GM20000 (cell line): ENCODE measurements around the gene CXCL11.

Experiments used
- DNase-seq: peaks from one replicate; pipeline ENCODE4 v3.0.0; 2012; ENCODE audit warnings: low spot score
- TF ChIP-seq, protein P1 (sequence below): IDR thresholded peaks from 2 replicates; pipeline ENCODE4 v1.5.1; 2012; ENCODE audit warnings: mild to moderate bottlenecking, control low read depth; ENCODE audit errors: extremely low read depth, missing control alignments

The CXCL11 gene

DNA sequence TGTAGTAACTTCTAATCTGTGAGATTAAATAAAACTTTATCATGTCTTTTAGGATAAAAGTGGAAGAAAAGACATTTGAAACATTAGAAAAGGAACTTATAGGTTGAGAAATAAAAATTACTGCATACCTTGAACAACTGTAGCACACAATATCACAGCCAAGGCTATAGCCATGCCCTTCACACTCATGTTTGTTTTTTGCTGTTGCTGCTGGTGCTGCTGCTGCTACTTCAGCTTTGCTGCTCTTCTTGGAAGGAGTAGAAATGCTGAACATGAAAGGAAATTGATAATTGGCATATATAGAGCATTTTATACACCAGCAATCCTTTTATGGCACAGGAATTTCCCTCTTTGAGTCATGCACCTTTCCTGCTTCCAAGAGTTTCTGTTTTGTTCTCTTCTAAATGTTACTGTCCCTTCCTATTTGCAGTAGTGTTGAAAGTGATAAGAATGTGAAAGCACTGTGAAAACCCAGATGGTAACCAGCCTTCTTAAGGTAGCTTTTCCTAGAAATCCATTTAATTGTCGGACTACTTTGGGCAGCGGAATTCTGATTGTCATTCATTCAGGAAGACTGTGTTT is at the start of gene CXCL11:
Gene CXCL11 (minus strand): TSS at position 272 of the 582 bp plus-strand sequence. CDS start 83 bp downstream, at position 189.
- TF ChIP-seq, protein P1, sequence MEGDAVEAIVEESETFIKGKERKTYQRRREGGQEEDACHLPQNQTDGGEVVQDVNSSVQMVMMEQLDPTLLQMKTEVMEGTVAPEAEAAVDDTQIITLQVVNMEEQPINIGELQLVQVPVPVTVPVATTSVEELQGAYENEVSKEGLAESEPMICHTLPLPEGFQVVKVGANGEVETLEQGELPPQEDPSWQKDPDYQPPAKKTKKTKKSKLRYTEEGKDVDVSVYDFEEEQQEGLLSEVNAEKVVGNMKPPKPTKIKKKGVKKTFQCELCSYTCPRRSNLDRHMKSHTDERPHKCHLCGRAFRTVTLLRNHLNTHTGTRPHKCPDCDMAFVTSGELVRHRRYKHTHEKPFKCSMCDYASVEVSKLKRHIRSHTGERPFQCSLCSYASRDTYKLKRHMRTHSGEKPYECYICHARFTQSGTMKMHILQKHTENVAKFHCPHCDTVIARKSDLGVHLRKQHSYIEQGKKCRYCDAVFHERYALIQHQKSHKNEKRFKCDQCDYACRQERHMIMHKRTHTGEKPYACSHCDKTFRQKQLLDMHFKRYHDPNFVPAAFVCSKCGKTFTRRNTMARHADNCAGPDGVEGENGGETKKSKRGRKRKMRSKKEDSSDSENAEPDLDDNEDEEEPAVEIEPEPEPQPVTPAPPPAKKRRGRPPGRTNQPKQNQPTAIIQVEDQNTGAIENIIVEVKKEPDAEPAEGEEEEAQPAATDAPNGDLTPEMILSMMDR = no peak
- DNase-seq = no peak

DNA sequence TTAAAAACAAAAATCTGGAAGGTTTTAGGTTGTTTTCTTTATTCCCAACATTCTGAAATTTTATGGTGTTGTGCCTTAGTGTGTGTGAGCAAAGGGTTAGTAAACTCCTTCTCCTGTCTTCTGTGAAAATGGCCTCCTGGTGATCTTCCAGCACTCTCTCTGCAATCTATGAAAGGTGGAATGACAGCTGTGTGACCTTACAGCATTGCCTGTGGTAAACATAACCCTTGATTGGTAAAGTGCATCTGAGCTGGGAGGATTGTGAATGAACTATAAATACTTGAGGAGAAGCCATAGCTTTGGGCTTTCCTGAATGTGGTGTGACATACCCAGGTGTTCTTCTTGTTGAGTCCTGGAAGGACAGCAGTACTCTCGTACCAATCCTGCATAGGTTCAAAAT is 48.7 kb upstream of the CXCL11 start:
- DNase-seq = no peak
- TF ChIP-seq, protein P1 = no peak

DNA sequence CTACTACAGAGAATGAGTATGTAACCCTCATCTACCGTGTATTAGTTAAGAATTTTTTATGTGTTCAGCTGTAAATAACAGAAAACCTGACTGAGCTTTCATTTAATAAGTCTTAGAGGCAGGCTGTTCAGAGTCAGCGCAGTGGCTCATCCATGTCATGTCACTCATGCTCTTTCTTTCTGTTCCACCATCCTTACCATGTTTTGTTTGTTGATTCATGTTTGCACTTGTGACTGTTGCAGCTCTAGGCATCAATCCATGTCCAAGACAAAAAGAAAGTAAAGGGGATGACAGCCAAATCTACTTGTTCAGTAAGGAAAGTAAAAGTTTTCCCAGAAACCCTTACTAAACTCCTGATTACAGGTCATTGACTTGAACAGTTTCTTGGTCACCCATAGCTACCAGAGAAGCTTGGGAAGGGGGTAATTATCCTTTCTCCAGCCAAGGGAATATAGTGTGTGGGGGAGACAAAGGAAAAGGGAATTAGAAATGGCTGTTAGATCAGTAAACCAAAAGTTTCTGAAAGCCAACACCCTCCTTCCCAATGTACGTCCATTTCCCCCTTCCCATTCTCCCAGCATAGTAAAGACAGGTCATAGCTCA is 47.6 kb upstream of the CXCL11 start:
- DNase-seq = no peak
- TF ChIP-seq, protein P1 = no peak

GRCh38 chr4:76078033-76078613 is 42.3 kb upstream of the CXCL11 start:
- no peak for DNase-seq
- TF ChIP-seq, protein P1 = no peak

- TF ChIP-seq, protein P1 = no peak
- DNase-seq = no peak
These were observed 39.2 kb upstream of the CXCL11 start for GRCh38 chr4:76074993-76075600.

DNA sequence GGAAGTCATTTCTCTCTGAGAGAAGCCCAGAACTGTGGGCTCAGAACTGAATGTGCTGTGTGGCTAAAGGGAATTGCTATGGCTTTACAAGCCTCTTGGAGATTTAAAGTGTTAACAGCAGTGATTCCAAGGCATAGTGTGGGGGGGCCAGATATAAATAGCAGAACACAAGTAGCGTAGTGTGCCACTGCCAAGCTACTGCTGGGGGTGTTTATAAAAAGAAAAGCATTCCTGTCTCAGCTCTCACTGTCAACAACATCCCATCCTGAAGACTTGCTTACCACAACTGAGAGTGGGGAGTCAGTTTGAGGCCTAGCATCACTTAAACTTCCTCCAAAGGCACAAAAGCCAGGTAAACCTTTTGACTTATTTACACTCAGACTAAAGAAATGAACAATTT is 38.6 kb upstream of the CXCL11 start, which contains the start of gene ART3:
Gene ART3 (plus strand): TSS at position 242 of the 400 bp plus-strand sequence. CDS start 1,181 bp downstream, outside the sequence.
- no peak for DNase-seq
- TF ChIP-seq, protein P1 = no peak

GRCh38 chr4:76072760-76073159 is 36.9 kb upstream of the CXCL11 start:
- DNase-seq = no peak
- TF ChIP-seq, protein P1 = no peak
